ENCODE measurements around the gene ERCC5. TPM values are rescaled to one million over a fixed set of nuclear protein-coding genes. Genes with fewer than 3 reads are reported as not detected.

ERCC5 gene
- total and polyA plus RNA-seq, 2 donors (not counting 1 experiment from before 2014, with no cell fraction given) = 36.6 to 78.9 TPM

- no peak overlapping the region for H3K4me3 ChIP-seq (replicated peaks in 1 of 4; ENCODE audit: control extremely low read depth in 1 of 4, insufficient read depth in 1 of 4, low read depth in 3 of 4, low read length in 4 of 4)
- H3K4me1 ChIP-seq (ENCODE audit: control insufficient read depth, extremely low read depth, insufficient read depth, low read length) = no peaks in the 10 kb centered on the region
- H3K9ac ChIP-seq (ENCODE audit: insufficient read depth, low read length) = no peak overlapping the region
- H3K79me2 ChIP-seq (ENCODE audit: control insufficient read depth, insufficient read depth, low read length) = no peaks in the 10 kb centered on the region
- no peak overlapping the region for H3K4me2 ChIP-seq (ENCODE audit: extremely low read depth, insufficient read depth, low read length)
- H2AFZ ChIP-seq (ENCODE audit: low read length) = no peak overlapping the region
- no peak overlapping the region for H3K27ac ChIP-seq (ENCODE audit: insufficient read depth, low read length)
- TF ChIP-seq, protein P1, sequence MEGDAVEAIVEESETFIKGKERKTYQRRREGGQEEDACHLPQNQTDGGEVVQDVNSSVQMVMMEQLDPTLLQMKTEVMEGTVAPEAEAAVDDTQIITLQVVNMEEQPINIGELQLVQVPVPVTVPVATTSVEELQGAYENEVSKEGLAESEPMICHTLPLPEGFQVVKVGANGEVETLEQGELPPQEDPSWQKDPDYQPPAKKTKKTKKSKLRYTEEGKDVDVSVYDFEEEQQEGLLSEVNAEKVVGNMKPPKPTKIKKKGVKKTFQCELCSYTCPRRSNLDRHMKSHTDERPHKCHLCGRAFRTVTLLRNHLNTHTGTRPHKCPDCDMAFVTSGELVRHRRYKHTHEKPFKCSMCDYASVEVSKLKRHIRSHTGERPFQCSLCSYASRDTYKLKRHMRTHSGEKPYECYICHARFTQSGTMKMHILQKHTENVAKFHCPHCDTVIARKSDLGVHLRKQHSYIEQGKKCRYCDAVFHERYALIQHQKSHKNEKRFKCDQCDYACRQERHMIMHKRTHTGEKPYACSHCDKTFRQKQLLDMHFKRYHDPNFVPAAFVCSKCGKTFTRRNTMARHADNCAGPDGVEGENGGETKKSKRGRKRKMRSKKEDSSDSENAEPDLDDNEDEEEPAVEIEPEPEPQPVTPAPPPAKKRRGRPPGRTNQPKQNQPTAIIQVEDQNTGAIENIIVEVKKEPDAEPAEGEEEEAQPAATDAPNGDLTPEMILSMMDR (conservative IDR thresholded peaks at IDR 0.05 in 1 of 2, IDR thresholded peaks at IDR 0.05 in 1 of 2; ENCODE audit: low read depth in 1 of 2, low read length in 2 of 2) = no peak
- no peaks in the 10 kb centered on the region for H3K27me3 ChIP-seq (ENCODE audit: control insufficient read depth, insufficient read depth, low read length)
- H3K36me3 ChIP-seq (ENCODE audit: control insufficient read depth, insufficient read depth, low read length) = no peaks in the 10 kb centered on the region
- no peaks in the 10 kb centered on the region for H4K20me1 ChIP-seq (ENCODE audit: control insufficient read depth, extremely low read depth, insufficient read depth, low read length)
- no peak for DNase-seq (ENCODE audit: low read depth in 2 of 2)
- no peaks in the 10 kb centered on the region for H3K9me3 ChIP-seq (ENCODE audit: control insufficient read depth, insufficient read depth, low read depth, low read length)
Observed at GRCh38 chr13:102897371-102898138, 51.7 kb downstream of the ERCC5 start.

DNA sequence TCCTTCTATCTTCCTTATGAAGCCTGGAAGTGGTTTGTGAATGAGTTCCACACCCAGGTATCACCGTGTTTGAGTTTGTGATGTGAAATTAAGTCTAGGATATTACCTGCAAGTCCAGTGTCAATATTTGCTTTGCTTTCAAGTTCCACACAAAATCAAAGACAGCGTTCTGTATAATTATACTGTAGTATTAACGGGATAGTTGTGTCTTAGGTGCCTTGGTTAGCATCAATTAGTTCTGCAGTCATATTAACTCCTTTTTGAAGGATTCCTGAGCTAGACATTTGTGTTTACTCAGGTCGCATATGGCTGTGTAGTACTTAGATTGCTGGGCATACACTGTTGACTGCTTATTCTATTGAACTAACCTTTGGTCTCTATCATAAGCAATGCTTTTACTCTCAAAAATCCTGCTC, 54.4 kb downstream of the ERCC5 start:
- Histone ChIP-seq H2AFZ (ENCODE audit: low read length) (no peak overlapping the region), H3K27ac (ENCODE audit: insufficient read depth, low read length) (no peak overlapping the region), H3K27me3 (ENCODE audit: control insufficient read depth, insufficient read depth, low read length) (no peaks in the 10 kb centered on the region), H3K4me1 (ENCODE audit: control insufficient read depth, extremely low read depth, insufficient read depth, low read length) (no peaks in the 10 kb centered on the region), H3K4me3 (replicated peaks in 1 of 4; ENCODE audit: control extremely low read depth in 1 of 4, insufficient read depth in 1 of 4, low read depth in 3 of 4, low read length in 4 of 4) (no peak overlapping the region), H4K20me1 (ENCODE audit: control insufficient read depth, extremely low read depth, insufficient read depth, low read length) (no peaks in the 10 kb centered on the region), H3K79me2 (ENCODE audit: control insufficient read depth, insufficient read depth, low read length) (no peaks in the 10 kb centered on the region), H3K36me3 (ENCODE audit: control insufficient read depth, insufficient read depth, low read length) (no peaks in the 10 kb centered on the region), H3K9me3 (ENCODE audit: control insufficient read depth, insufficient read depth, low read depth, low read length) (no peaks in the 10 kb centered on the region), H3K4me2 (ENCODE audit: extremely low read depth, insufficient read depth, low read length) (no peak overlapping the region), H3K9ac (ENCODE audit: insufficient read depth, low read length) (no peak overlapping the region)
- TF ChIP-seq, protein P1 (conservative IDR thresholded peaks at IDR 0.05 in 1 of 2, IDR thresholded peaks at IDR 0.05 in 1 of 2; ENCODE audit: low read depth in 1 of 2, low read length in 2 of 2) = no peak
- TF ChIP-seq EZH2 (IDR thresholded peaks at IDR 0.05; ENCODE audit: low read length, missing control alignments) = no peak
- DNase-seq (ENCODE audit: low read depth in 2 of 2) = no peak

DNA sequence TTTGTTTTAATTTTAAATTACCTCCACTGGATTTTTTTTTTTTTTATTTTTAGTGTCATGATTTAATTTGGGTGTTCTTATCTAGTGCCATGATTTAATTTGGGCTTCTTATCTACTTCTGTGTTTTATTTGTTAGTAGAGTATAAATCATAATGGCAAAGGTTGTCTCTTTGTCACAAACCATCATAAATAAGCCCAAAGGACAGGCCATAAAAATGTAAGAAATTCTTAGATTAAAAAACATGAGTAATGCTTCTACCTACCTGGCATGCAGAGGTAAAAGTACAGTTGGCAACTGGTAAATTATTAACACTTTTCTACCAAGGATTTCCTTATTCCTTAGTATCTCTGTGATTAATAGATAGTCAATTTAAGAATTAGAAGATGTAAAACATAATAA, 55.2 kb downstream of the ERCC5 start:
- Histone ChIP-seq H3K36me3 (ENCODE audit: control insufficient read depth, insufficient read depth, low read length) (no peaks in the 10 kb centered on the region), H3K4me1 (ENCODE audit: control insufficient read depth, extremely low read depth, insufficient read depth, low read length) (no peaks in the 10 kb centered on the region), H2AFZ (ENCODE audit: low read length) (no peak overlapping the region), H4K20me1 (ENCODE audit: control insufficient read depth, extremely low read depth, insufficient read depth, low read length) (no peaks in the 10 kb centered on the region), H3K79me2 (ENCODE audit: control insufficient read depth, insufficient read depth, low read length) (no peaks in the 10 kb centered on the region), H3K9me3 (ENCODE audit: control insufficient read depth, insufficient read depth, low read depth, low read length) (no peaks in the 10 kb centered on the region), H3K27me3 (ENCODE audit: control insufficient read depth, insufficient read depth, low read length) (no peaks in the 10 kb centered on the region), H3K27ac (ENCODE audit: insufficient read depth, low read length) (no peak overlapping the region), H3K9ac (ENCODE audit: insufficient read depth, low read length) (no peak overlapping the region), H3K4me2 (ENCODE audit: extremely low read depth, insufficient read depth, low read length) (no peak overlapping the region), H3K4me3 (replicated peaks in 1 of 4; ENCODE audit: control extremely low read depth in 1 of 4, insufficient read depth in 1 of 4, low read depth in 3 of 4, low read length in 4 of 4) (no peak overlapping the region)
- no peak for TF ChIP-seq EZH2 (IDR thresholded peaks at IDR 0.05; ENCODE audit: low read length, missing control alignments)
- TF ChIP-seq, protein P1 (conservative IDR thresholded peaks at IDR 0.05 in 1 of 2, IDR thresholded peaks at IDR 0.05 in 1 of 2; ENCODE audit: low read depth in 1 of 2, low read length in 2 of 2) = no peak
- DNase-seq (ENCODE audit: low read depth in 2 of 2) = no peak

Data from fibroblast of lung (primary cell).